Measurements from ENCODE around the gene TMEM132C. TPM values are rescaled to one million over a fixed set of nuclear protein-coding genes. Genes with fewer than 3 reads are reported as not detected.
"Not testable (repeated sequence)": the region's sequence is repeated elsewhere in the genome, so short reads cannot be mapped to it uniquely, and the experiment has no call there.

Gene TMEM132C
- total RNA-seq, 1 donor, result not detected

GRCh38 chr12:128603573-128604115 is 336.7 kb downstream of the TMEM132C start:
- TF ChIP-seq, protein P1, sequence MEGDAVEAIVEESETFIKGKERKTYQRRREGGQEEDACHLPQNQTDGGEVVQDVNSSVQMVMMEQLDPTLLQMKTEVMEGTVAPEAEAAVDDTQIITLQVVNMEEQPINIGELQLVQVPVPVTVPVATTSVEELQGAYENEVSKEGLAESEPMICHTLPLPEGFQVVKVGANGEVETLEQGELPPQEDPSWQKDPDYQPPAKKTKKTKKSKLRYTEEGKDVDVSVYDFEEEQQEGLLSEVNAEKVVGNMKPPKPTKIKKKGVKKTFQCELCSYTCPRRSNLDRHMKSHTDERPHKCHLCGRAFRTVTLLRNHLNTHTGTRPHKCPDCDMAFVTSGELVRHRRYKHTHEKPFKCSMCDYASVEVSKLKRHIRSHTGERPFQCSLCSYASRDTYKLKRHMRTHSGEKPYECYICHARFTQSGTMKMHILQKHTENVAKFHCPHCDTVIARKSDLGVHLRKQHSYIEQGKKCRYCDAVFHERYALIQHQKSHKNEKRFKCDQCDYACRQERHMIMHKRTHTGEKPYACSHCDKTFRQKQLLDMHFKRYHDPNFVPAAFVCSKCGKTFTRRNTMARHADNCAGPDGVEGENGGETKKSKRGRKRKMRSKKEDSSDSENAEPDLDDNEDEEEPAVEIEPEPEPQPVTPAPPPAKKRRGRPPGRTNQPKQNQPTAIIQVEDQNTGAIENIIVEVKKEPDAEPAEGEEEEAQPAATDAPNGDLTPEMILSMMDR (IDR thresholded peaks at IDR 0.05; ENCODE audit: insufficient read depth, low read depth, low read length), result no peak
- no peak for DNase-seq (ENCODE audit: low read depth)
- no peak overlapping the region for H3K4me3 ChIP-seq (ENCODE audit: low read depth, low read length)

DNA sequence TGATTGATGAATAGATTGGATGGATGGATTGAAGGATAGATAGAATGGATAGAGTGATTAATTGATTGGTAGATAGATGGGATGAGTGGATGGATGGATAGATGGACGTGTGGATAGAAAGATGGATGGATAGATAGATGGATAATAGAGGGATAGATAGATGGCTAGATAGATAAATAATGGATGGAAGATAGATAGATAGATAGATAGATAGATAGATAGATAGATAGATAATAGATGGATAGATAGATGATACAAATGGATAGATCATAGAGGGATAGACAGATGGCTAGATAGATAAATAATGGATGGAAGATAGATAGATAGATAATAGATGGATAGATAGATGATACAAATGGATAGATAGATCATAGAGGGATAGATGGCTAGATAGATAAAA is 337.2 kb downstream of the TMEM132C start:
- H3K4me3 ChIP-seq (ENCODE audit: low read depth, low read length); DNase-seq (ENCODE audit: low read depth): not testable (repeated sequence)

- TF ChIP-seq, protein P1 (IDR thresholded peaks at IDR 0.05; ENCODE audit: insufficient read depth, low read depth, low read length), result no peak
- no peak overlapping the region for H3K4me3 ChIP-seq (ENCODE audit: low read depth, low read length)
- no peak for DNase-seq (ENCODE audit: low read depth)
Measured at GRCh38 chr12:128606051-128606450, 339.1 kb downstream of the TMEM132C start.

DNA sequence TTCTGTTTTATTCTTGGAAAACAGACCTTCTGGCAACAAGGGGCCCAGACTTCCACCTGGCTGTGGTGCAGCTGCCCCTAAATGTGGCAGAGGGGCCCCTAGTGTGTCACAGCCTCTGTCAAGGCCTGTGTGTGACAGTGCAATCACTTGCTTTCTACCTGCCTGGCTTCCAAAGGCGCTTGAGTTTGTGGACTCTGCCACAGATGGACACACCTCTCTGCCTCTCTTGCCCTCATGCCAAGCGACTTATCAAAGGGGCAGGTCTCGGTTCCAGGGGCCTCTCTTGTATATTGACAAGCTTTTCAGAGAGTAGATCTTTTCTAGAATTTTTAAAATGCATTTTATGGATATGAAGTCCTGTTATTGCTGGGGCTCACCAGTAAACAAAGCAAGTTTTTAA is 339.6 kb downstream of the TMEM132C start:
- DNase-seq (ENCODE audit: low read depth), result no peak
- TF ChIP-seq, protein P1 (IDR thresholded peaks at IDR 0.05; ENCODE audit: insufficient read depth, low read depth, low read length), result no peak
- no peak overlapping the region for H3K4me3 ChIP-seq (ENCODE audit: low read depth, low read length)

GRCh38 chr12:128606970-128607369 is 340.0 kb downstream of the TMEM132C start:
- no peak for DNase-seq (ENCODE audit: low read depth)
- no peak overlapping the region for H3K4me3 ChIP-seq (ENCODE audit: low read depth, low read length)
- TF ChIP-seq, protein P1 (IDR thresholded peaks at IDR 0.05; ENCODE audit: insufficient read depth, low read depth, low read length), result no peak

- H3K4me3 ChIP-seq (ENCODE audit: low read depth, low read length), result no peak overlapping the region
- TF ChIP-seq, protein P1 (IDR thresholded peaks at IDR 0.05; ENCODE audit: insufficient read depth, low read depth, low read length), result no peak
- DNase-seq (ENCODE audit: low read depth), result no peak
Measured at GRCh38 chr12:128607641-128608040, 340.7 kb downstream of the TMEM132C start.

DNA sequence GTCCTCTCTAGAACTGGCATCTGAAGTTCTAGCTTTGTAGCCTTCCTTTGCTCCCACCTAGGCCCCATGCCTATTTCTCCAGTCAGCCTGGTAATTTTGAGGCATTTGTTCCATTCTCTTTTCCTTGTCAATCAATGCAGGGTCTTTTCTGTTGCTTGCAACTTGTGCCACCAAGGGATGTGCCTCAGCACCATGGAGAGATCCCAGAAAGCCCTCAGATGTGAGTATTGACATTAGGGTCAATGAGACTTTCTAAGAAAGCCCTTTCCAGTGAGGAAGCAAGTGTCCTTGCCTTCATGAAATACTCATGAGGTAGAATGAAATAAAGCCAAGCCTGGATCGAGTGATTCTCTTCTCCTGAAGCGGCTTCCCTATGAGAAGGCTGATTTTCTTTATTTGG is 342.9 kb downstream of the TMEM132C start:
- TF ChIP-seq, protein P1 (IDR thresholded peaks at IDR 0.05; ENCODE audit: insufficient read depth, low read depth, low read length), result no peak
- no peak for DNase-seq (ENCODE audit: low read depth)
- no peak overlapping the region for H3K4me3 ChIP-seq (ENCODE audit: low read depth, low read length)
